ENCODE results near the gene NCCRP1.

The NCCRP1 gene

GRCh38 chr19:39247701-39248664, 51.2 kb downstream of the NCCRP1 start:
- no peak overlapping the region for H3K14ac ChIP-seq (ENCODE audit: low read length)
- H3K79me1 ChIP-seq (ENCODE audit: low read length) = no peaks in the 10 kb centered on the region
- H4K8ac ChIP-seq (ENCODE audit: low read depth, low read length) = no peak overlapping the region
- H2BK12ac ChIP-seq (ENCODE audit: low read length) = no peak overlapping the region
- no peak overlapping the region for H3K9ac ChIP-seq (ENCODE audit: low read length)
- no peak overlapping the region for H2BK5ac ChIP-seq (ENCODE audit: low read depth, low read length, poor library complexity)
- H3K27ac ChIP-seq (ENCODE audit: low read depth, low read length) = no peak overlapping the region
- no peak overlapping the region for H2AFZ ChIP-seq (ENCODE audit: insufficient read depth, low read length, poor library complexity)
- H3K23ac ChIP-seq (ENCODE audit: low read length) = no peak overlapping the region
- no peaks in the 10 kb centered on the region for H3K79me2 ChIP-seq (ENCODE audit: control insufficient read depth, insufficient read depth, low read length, poor library complexity)
- DNase-seq = no peak
- H2BK120ac ChIP-seq (ENCODE audit: insufficient read depth, low read length, poor library complexity) = no peak overlapping the region
- no CpG with 5 or more reads among the region's 92 CpGs for WGBS (ENCODE audit: extremely low coverage, insufficient coverage, insufficient read length)
- no peak overlapping the region for H3K4me3 ChIP-seq (ENCODE audit: low read depth, low read length)
- no peak overlapping the region for H3K4ac ChIP-seq (ENCODE audit: low read depth, low read length)
- no peak overlapping the region for H2AK5ac ChIP-seq (ENCODE audit: low read length)
- no peak overlapping the region for H4K91ac ChIP-seq (ENCODE audit: low read depth, low read length)
- H3K4me2 ChIP-seq (ENCODE audit: low read length) = peak overlapping the region; percentile 49
- peaks cover 3 to 5% of the 10 kb centered on the region in 2 experiments for H3K4me1 ChIP-seq (ENCODE audit: control insufficient read depth in 1 of 2, insufficient read depth in 2 of 2, low read length in 2 of 2)
- no peak overlapping the region for H3K18ac ChIP-seq (ENCODE audit: low read length)
- peaks cover 16% of the 10 kb centered on the region for H3K9me3 ChIP-seq (ENCODE audit: insufficient read depth, low read depth, low read length)
- no peak overlapping the region for H4K12ac ChIP-seq (ENCODE audit: low read depth, low read length)
- H3K36me3 ChIP-seq (ENCODE audit: control insufficient read depth in 1 of 2, insufficient read depth in 2 of 2, low read length in 2 of 2) = no peaks in the 10 kb centered on the region
- H3K27me3 ChIP-seq (ENCODE audit: insufficient read depth, low read length) = peaks cover 28% of the 10 kb centered on the region

DNA sequence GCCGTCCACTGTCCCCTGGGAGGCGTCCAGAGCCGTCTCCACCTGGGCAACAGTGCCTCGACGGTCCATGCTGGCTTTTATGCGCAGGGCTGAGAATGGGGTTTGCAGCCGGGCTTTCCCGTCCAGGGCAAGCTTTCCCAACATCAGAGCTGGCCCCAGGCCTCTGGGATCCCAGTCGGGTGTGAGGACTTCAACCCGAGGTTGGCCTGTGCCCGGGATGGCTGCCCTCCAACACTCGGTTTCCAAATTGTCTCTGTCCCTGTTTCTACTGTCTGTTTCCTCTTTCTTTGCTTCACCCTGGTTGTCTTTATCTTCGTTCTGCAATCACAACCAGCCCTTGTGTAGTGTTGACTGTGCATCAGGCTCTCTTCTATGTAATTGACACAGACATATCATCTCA, 52.0 kb downstream of the NCCRP1 start, which contains the start of gene IFNL4:
IFNL4 (minus strand) TSS at position 51 of the 400 bp plus-strand sequence.
- Histone ChIP-seq H3K14ac (ENCODE audit: low read length) (no peak within 1 kb of the TSS), H3K27ac (ENCODE audit: low read depth, low read length) (no peak within 1 kb of the TSS), H4K12ac (ENCODE audit: low read depth, low read length) (no peak within 1 kb of the TSS), H3K4ac (ENCODE audit: low read depth, low read length) (no peak within 1 kb of the TSS), H3K36me3 (ENCODE audit: control insufficient read depth in 1 of 2, insufficient read depth in 2 of 2, low read length in 2 of 2) (no peaks in the 10 kb centered on the region), H3K9ac (ENCODE audit: low read length) (no peak within 1 kb of the TSS), H3K23ac (ENCODE audit: low read length) (no peak within 1 kb of the TSS), H2AK5ac (ENCODE audit: low read length) (no peak within 1 kb of the TSS), H3K27me3 (ENCODE audit: insufficient read depth, low read length) (peaks cover 28% of the 10 kb centered on the region), H3K4me3 (ENCODE audit: low read depth, low read length) (no peak within 1 kb of the TSS), H2BK120ac (ENCODE audit: insufficient read depth, low read length, poor library complexity) (no peak within 1 kb of the TSS), H3K79me1 (ENCODE audit: low read length) (no peaks in the 10 kb centered on the region), H2AFZ (ENCODE audit: insufficient read depth, low read length, poor library complexity) (no peak within 1 kb of the TSS), H2BK5ac (ENCODE audit: low read depth, low read length, poor library complexity) (no peak within 1 kb of the TSS), H3K4me2 (ENCODE audit: low read length) (peak within 1 kb of the TSS; percentile 49), H3K79me2 (ENCODE audit: control insufficient read depth, insufficient read depth, low read length, poor library complexity) (no peaks in the 10 kb centered on the region), H2BK12ac (ENCODE audit: low read length) (no peak within 1 kb of the TSS), H4K8ac (ENCODE audit: low read depth, low read length) (no peak within 1 kb of the TSS), H3K4me1 (ENCODE audit: control insufficient read depth in 1 of 2, insufficient read depth in 2 of 2, low read length in 2 of 2) (peaks cover 3 to 5% of the 10 kb centered on the region in 2 experiments), H3K18ac (ENCODE audit: low read length) (no peak within 1 kb of the TSS), H3K9me3 (ENCODE audit: insufficient read depth, low read depth, low read length) (peaks cover 16% of the 10 kb centered on the region), H4K91ac (ENCODE audit: low read depth, low read length) (no peak within 1 kb of the TSS)
- no CpG with 5 or more reads among the region's 13 CpGs for WGBS (ENCODE audit: extremely low coverage, insufficient coverage, insufficient read length)
- DNase-seq = no peak

DNA sequence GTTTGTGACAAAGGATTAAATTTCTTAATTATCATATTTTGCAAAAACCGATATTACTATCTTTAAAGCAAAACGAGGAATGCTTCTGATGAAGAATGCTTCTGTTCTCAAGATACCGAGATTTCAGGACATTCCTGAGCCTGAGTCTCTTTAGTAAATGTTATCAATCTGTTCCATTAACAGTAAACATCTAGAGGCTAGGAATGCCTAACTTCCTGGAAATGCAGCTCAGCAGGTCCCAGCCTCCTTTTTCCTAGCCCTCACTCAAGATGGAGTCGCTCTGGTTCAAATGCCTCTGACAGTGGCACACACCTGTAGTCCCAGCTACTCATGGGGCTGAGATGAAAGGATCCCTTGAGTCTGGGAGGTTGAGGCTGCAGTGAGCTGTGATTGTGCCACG, 54.3 kb downstream of the NCCRP1 start:
- no peak overlapping the region for H4K91ac ChIP-seq (ENCODE audit: low read depth, low read length)
- H3K14ac ChIP-seq (ENCODE audit: low read length) = no peak overlapping the region
- DNase-seq = peak; percentile 65 to 88
- no peak overlapping the region for H3K9ac ChIP-seq (ENCODE audit: low read length)
- no peaks in the 10 kb centered on the region for H3K79me1 ChIP-seq (ENCODE audit: low read length)
- no peak overlapping the region for H3K27ac ChIP-seq (ENCODE audit: low read depth, low read length)
- no peak overlapping the region for H3K4ac ChIP-seq (ENCODE audit: low read depth, low read length)
- no peak overlapping the region for H2AK5ac ChIP-seq (ENCODE audit: low read length)
- H3K18ac ChIP-seq (ENCODE audit: low read length) = no peak overlapping the region
- no peak overlapping the region for H2AFZ ChIP-seq (ENCODE audit: insufficient read depth, low read length, poor library complexity)
- peaks cover 28% of the 10 kb centered on the region for H3K27me3 ChIP-seq (ENCODE audit: insufficient read depth, low read length)
- no peak overlapping the region for H3K4me2 ChIP-seq (ENCODE audit: low read length)
- no peak overlapping the region for H4K12ac ChIP-seq (ENCODE audit: low read depth, low read length)
- H3K9me3 ChIP-seq (ENCODE audit: insufficient read depth, low read depth, low read length) = peaks cover 16% of the 10 kb centered on the region
- H2BK5ac ChIP-seq (ENCODE audit: low read depth, low read length, poor library complexity) = no peak overlapping the region
- no peaks in the 10 kb centered on the region for H3K79me2 ChIP-seq (ENCODE audit: control insufficient read depth, insufficient read depth, low read length, poor library complexity)
- no CpG with 5 or more reads among the region's 5 CpGs for WGBS (ENCODE audit: extremely low coverage, insufficient coverage, insufficient read length)
- peaks cover 3 to 5% of the 10 kb centered on the region in 2 experiments for H3K4me1 ChIP-seq (ENCODE audit: control insufficient read depth in 1 of 2, insufficient read depth in 2 of 2, low read length in 2 of 2)
- no peak overlapping the region for H4K8ac ChIP-seq (ENCODE audit: low read depth, low read length)
- H3K4me3 ChIP-seq (ENCODE audit: low read depth, low read length) = no peak overlapping the region
- H3K23ac ChIP-seq (ENCODE audit: low read length) = no peak overlapping the region
- H2BK120ac ChIP-seq (ENCODE audit: insufficient read depth, low read length, poor library complexity) = no peak overlapping the region
- no peak overlapping the region for H2BK12ac ChIP-seq (ENCODE audit: low read length)
- no peaks in the 10 kb centered on the region for H3K36me3 ChIP-seq (ENCODE audit: control insufficient read depth in 1 of 2, insufficient read depth in 2 of 2, low read length in 2 of 2)
